ENCODE results near the gene PREB.
"Not testable (repeated sequence)": the region's sequence is repeated elsewhere in the genome, so short reads cannot be mapped to it uniquely, and the experiment has no call there.

PREB gene

GRCh38 chr2:27125104-27125503 lies 9.3 kb downstream of the PREB start:
- DNase-seq = no peak

GRCh38 chr2:27123302-27124150 lies 10.9 kb downstream of the PREB start, which contains the start of gene ABHD1:
Gene ABHD1, plus strand, starts transcription at chr2:27123815. Its CDS starts 134 bp downstream, at chr2:27123949.
- peak; percentile 75 to 80 for DNase-seq

GRCh38 chr2:27122791-27123190 lies 11.6 kb downstream of the PREB start:
- DNase-seq = no peak

DNA sequence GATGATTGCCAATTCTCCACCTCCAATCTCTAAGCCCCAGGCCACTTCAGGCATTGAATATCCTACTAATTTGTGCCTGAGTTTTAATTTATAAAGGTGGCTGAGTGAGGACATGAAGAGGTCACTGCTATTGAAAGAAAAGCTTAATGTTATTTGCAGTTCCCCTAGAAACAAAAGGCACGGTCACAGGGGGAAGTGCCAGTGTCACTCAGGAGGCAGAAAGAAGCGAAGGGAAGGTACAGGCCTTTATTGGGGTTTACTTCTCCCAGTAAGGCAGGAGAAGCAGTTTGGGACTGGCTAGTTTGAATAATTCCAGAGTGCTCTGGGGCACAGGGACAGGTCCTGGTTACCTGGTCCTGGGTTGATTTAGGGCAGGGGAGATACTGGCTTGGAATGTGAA lies 12.5 kb downstream of the PREB start:
- no peak for DNase-seq

DNA sequence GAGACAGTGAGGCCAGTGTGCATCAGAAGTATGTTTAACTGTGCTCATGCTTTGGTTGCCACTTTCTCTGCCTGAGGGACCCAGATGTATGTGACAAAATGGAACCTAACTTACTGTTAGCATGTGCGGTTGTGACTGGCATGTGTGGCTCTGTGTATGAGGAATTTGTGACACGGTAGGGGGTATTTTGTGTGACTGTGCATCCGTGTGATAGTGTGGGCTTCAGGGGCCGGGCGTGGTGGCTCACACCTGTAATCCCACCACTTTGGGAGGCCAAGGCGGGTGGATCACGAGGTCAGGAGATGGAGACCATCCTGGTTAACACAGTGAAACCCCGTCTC lies 15.1 kb downstream of the PREB start:
- DNase-seq = not testable (repeated sequence)

DNA sequence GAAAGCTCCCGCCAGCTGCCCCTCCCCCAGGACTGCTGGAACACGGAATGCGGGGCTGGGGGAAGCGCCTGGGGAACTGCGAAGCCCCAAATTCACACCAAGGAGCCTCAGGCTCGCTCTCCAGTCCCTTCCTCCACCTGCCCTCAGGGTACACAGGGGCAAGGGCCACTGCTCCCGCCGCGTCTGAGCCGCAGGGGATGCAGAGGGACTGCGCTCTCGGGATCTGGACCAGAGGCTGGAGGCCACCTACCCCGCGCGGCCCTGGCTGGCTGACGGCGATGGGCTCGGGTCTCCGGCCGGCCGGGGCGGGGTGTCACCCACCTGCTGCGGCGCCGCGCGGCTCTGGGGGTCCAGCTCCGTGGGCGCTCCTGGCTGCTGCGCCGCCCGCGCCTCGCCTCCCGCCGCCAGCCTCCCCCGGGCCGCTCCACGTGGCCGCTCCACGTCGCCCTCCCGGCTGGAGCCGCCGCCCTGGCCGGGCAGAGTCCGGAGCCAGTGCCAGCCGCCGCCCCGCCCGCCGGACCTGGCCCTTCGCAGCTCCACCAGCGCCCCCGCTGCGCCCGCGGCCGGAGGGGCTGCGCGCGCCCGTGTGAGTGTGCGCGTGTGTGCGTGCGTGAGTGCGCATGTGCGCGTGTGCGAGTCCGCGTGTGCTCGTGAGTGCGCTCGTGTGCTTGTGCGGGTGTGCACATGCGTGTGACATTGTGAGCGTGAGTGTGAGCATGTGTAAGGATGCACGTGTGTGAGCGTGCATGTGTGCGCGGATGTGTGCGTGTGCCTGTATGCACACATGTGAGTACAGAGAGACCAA lies 15.7 kb downstream of the PREB start, which contains the start of gene CGREF1:
Gene CGREF1 (minus strand): TSS at position 604 of the 805 bp plus-strand sequence. CDS start 14,762 bp downstream, outside the sequence.
- DNase-seq = no peak

DNA sequence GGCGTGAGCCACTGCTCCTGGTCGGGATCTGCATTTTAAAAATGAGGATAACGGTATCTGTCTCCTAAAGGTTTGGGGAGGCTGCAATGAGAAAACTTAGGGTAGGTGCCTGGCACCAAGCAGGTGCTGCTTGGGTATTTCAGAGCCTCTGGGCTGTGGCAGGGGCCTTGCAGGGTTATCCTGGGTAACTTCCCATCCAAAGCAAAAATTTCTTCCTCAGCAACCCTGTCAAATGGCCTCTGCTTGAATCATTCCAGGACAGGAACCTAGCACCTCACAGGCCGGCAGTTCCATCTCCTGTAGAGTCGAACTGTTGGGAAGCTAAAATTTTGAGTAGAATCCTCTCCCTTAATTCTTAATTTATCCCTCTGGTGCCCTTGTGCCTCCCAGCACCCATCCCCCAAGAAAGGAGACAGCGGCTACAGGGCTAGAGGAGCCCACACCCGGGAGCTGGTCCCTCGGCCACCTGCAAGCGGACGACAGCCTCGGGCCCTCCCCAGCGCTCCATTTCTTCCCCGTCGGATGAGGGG lies 16.4 kb downstream of the PREB start:
- no peak for DNase-seq

GRCh38 chr2:27115519-27115918 lies 18.9 kb downstream of the PREB start:
- no peak for DNase-seq

DNA sequence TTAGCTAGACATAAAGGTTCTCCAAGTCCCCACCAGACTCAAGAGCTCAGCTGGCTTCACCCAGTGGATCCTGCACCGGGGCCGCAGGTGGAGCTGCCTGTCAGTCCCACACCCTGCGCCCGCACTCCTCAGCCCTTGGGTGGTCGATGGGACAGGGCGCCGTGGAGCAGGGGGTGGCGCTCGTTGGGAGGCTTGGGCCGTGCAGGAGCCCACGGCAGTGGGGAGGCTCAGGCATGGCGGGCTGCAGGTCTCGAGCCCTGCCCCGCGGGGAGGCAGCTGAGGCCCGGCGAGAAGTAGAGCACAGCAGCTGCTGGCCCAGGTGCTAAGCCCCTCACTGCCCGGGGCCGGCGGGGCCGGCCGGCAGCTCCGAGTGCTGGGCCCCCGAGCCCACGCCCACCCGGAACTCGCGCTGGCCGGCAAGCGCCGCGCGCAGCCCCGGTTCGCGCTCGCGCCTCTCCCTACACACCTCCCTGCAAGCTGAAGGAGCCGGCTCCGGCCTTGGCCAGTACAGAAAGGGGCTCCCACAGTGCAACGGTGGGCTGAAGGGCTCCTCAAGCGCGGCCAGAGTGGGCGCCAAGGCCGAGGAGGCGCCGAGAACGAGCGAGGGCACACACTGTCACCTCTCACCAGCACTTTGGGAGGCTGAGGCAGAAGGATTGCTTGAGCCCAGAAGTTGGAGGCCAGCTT lies 22.9 kb downstream of the PREB start:
- DNase-seq = not testable (repeated sequence)

- not testable (repeated sequence) for DNase-seq
These were observed 23.7 kb downstream of the PREB start for GRCh38 chr2:27110603-27111352.

DNA sequence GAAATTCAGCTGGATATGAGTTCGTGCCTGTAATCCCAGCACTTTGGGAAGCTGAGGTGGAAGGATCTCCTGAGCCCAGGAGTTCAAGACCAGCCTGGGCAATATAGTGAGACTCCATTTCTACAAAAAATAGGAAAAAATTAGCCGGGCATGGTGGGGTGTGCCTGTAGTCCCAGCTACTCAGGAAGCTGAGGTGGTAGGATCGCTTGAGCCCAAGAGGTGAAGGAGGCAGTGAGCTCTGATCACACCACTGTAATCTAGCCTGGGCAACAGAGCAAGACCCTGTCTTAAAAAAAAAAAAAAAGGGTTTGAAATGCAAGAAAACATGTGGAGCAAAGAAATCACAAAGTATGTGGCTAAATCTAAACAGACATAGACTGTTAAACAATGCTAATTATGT lies 25.4 kb downstream of the PREB start:
- no peak for DNase-seq

DNA sequence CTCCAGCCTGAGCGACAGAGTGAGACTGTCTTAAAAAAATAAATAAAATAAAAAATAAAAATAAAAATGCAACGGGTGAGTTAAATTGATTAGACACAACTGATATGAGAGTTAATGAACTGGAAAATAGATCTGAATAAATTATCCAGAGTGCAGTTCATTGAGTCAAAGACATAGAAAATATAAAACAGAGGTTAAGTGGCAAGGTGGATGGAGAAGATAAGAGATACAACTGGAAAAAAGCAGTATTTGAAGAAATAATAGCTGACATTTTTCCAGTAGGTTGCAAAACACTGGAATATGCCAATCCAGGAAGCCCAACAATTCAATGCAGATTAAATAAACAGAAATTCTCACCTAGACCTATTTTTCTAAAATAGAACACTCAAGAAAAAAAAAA lies 26.2 kb downstream of the PREB start:
- no peak for DNase-seq

GRCh38 chr2:27105981-27106380 lies 28.5 kb downstream of the PREB start:
- DNase-seq = no peak

DNA sequence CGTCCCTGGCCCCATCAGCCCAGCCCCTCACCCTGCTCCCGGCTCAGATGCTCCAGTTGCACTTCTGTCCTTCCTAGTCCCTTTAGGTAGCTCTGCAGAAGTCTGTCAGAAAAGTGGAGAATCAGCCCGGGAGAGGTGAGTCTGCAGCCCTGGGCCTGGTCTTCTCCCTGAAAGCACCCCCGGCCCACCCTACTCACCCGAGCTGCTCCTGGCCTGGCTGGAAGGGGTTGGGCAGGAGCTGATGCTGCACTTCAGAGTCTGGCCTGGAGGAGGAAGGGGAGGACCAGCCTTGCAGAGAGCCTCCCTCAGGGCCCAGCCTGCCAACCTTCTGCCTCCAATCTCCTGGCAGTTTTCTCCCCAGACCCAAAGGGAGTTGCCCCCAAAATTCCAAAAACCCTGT lies 32.1 kb downstream of the PREB start:
- DNase-seq = no peak

GRCh38 chr2:27100036-27100435 lies 34.4 kb downstream of the PREB start:
- DNase-seq = no peak

DNA sequence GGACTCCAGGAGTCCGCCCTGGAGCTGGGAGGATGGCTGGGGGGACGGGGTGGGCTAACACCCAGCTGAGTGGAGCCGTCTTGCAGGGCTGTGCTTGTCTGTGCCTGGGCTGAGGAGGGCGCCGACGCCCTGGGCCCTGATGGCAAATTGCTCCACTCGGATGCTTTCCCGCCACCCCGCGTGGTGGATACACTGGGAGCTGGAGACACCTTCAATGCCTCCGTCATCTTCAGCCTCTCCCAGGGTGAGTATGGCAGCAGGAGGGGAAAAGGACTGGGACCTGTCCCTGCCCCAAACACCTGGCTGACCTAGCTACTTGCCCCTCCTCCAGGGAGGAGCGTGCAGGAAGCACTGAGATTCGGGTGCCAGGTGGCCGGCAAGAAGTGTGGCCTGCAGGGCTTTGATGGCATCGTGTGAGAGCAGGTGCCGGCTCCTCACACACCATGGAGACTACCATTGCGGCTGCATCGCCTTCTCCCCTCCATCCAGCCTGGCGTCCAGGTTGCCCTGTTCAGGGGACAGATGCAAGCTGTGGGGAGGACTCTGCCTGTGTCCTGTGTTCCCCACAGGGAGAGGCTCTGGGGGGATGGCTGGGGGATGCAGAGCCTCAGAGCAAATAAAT lies 35.0 kb downstream of the PREB start:
- DNase-seq = no peak

DNA sequence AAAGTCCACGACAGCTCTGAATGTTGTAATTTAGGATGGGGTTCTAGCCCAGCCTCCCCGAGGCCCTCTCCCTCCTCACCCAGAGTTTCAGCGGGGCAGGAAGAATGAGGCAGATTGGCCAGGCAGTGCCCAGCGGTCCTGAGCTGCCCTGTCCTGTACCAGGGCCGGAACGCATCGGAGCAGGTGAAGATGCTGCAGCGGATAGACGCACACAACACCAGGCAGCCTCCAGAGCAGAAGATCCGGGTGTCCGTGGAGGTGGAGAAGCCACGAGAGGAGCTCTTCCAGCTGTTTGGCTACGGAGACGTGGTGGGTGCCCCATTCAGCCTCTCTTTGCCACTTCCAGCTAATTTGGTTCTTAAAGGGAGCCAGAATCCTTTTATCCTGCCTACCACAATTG lies 37.1 kb downstream of the PREB start:
- no peak for DNase-seq

DNA sequence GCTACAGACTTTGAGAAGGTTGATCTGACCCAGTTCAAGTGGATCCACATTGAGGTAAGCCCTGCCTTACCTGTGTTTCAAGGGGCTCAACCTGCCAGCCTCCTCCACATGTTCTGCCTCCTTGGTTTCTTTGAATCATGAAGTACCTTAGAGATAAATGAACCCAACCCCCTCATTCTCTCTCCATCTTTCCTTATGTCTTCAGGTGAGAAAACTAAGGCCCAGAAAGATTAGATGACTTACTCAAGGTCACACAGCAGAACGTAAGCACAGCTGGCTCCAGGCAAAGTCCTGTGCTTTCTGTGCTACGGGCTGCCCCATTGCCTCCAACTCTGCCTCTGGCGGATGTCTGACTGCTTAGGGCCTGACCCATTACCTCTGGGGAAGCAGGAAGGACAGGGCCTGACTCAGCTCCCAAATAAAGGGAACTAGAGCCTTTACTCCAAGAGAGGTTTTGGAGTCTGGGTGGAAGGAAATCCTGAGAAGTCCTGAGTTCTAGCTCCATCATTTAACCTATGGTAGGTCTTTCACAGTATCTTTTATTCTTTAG lies 37.6 kb downstream of the PREB start:
- DNase-seq = peak in 1 of 2 donors; percentile 19

- DNase-seq = peak; percentile 51 to 54
These were observed 38.4 kb downstream of the PREB start for GRCh38 chr2:27095745-27096651.

DNA sequence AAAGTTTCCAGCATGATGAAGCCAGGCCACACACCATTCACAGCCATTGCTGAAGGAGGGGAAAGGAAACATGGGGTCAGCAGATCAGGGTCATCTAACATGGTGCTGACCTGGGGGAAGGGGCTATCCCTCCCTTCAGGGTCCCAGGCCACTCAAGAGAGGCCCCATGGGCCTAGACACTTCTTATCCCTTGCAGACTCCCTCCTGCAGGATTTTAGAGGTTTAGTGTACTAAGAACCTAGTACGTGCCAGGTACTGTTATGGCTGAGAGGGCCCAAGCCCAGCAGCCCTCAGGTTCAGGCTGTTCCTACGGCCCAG lies 39.0 kb downstream of the PREB start:
- DNase-seq = no peak
